HG02943 (cell line): Measurements from ENCODE around the gene ICAM2.
"Not testable (repeated sequence)": the region's sequence is repeated elsewhere in the genome, so short reads cannot be mapped to it uniquely, and the experiment has no call there.

Source experiments
- ATAC-seq: cut with Tn5 transposase; IDR thresholded peaks from one replicate; pipeline ENCODE4 v1.9.1; 2021; ENCODE audit warnings: mild to moderate bottlenecking, low read depth, moderate library complexity; ENCODE audit not compliant: unreplicated experiment

ICAM2 gene

GRCh38 chr17:63982641-63983040 lies 37.8 kb downstream of the ICAM2 start:
- not testable (repeated sequence) for ATAC-seq

GRCh38 chr17:63978272-63979200 lies 41.9 kb downstream of the ICAM2 start:
- ATAC-seq = no peak

GRCh38 chr17:63976702-63977101 lies 43.7 kb downstream of the ICAM2 start:
- ATAC-seq = no peak

GRCh38 chr17:63975541-63976092 lies 44.8 kb downstream of the ICAM2 start:
- ATAC-seq = no peak

- ATAC-seq = no peak
Observed at GRCh38 chr17:63974594-63975192, 45.7 kb downstream of the ICAM2 start.

- no peak for ATAC-seq
Observed at GRCh38 chr17:63973930-63974593, 46.4 kb downstream of the ICAM2 start.

GRCh38 chr17:63973247-63973646 lies 47.2 kb downstream of the ICAM2 start:
- ATAC-seq = no peak

GRCh38 chr17:63972796-63973195 lies 47.6 kb downstream of the ICAM2 start, which contains the start of gene SCN4A:
Gene SCN4A (minus strand): TSS chr17:63972918. CDS start chr17:63972841, 77 bp downstream.
- no peak for ATAC-seq

- ATAC-seq = no peak
Observed at GRCh38 chr17:63969278-63969677, 51.2 kb downstream of the ICAM2 start.

GRCh38 chr17:63967953-63968352 lies 52.5 kb downstream of the ICAM2 start:
- no peak for ATAC-seq

GRCh38 chr17:63966646-63967264 lies 53.7 kb downstream of the ICAM2 start:
- ATAC-seq = no peak

- no peak for ATAC-seq
Observed at GRCh38 chr17:63963123-63963522, 57.3 kb downstream of the ICAM2 start.

- ATAC-seq = no peak
Observed at GRCh38 chr17:63962298-63962744, 58.1 kb downstream of the ICAM2 start.

GRCh38 chr17:63961355-63962212 lies 58.8 kb downstream of the ICAM2 start:
- ATAC-seq = no peak

- no peak for ATAC-seq
Observed at GRCh38 chr17:63960430-63960829, 60.0 kb downstream of the ICAM2 start.

GRCh38 chr17:63960006-63960405 lies 60.4 kb downstream of the ICAM2 start:
- no peak for ATAC-seq

GRCh38 chr17:63956296-63956920 lies 64.0 kb downstream of the ICAM2 start:
- ATAC-seq = no peak

- no peak for ATAC-seq
Observed at GRCh38 chr17:63955791-63956190, 64.6 kb downstream of the ICAM2 start.

- no peak for ATAC-seq
Observed at GRCh38 chr17:63955232-63955631, 65.2 kb downstream of the ICAM2 start.
